GM19193 (cell line): ENCODE data around the gene TMTC3.

Experiments
- POLR2A ChIP-seq: IDR thresholded peaks from 4 replicates; pipeline ENCODE4 v1.6.1; 2011; ENCODE audit not compliant: insufficient read depth, insufficient read length; ENCODE audit errors: extremely low read depth

TMTC3 gene

DNA sequence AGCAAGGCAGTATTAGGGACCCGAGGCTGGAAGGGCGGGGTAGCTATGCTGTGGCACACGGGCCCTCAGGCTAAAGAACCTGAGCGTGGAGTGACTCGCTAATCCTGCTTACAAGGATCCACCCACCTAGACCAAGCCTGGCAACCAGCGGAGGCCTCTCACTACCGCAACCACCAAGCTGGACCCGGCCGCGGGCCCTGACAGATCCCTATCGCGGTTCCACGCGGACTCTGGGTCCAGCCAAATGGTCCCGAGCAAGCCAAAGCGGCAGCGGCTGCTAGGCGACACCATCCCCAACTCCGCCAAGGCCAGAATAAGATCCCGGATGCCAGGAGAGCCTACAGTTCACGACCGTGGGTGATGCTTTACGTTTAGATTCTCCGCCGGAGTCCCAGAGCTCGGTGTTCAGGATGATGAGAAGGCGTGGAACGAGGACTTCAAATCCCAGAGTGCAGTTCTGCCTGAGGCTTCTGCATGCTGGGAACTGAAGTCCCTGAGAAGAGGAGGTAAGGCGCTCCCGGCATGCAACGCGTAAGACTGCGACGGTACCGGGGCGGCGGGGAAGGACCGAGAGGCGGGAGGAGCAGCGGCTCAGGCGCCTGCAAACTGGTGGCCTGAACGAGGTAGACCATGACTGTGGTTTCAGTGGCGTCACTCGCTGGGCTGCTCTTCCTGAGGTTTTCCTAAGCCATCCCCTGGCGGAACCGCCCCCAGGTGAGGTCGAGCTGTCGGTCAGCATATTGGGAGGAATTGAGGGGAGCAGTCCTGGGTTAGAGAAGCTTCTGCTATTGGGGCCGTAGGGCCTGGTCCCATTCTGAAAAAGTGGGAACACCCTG, at the start of gene TMTC3, which contains the start of gene CEP290:
Gene TMTC3 (plus strand): TSS at position 534 of the 836 bp plus-strand sequence. CDS start 6,009 bp downstream, outside the sequence.
Gene CEP290 (minus strand): TSS at position 315 of the 836 bp plus-strand sequence. CDS start 781 bp downstream, outside the sequence.
- TF ChIP-seq POLR2A = peak; percentile 78

DNA sequence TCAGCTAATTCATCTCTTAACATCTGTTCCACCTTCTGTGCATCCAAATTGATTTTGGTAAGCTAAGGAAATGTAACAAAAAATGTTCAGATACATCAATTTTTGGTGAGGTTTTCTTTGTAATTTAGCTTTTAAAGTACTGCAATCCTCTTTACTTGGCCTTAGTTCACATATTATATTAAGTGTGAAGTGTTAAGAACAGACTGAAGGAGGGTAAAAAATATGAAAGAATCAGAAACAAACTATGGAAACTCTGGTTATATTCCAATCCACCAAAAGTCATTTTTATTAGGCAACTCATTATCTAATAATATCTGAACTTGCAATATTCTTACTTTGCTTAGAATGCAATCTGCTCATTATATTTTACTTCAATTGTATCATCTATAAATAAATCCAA, 49.3 kb upstream of the TMTC3 start:
- TF ChIP-seq POLR2A = no peak

DNA sequence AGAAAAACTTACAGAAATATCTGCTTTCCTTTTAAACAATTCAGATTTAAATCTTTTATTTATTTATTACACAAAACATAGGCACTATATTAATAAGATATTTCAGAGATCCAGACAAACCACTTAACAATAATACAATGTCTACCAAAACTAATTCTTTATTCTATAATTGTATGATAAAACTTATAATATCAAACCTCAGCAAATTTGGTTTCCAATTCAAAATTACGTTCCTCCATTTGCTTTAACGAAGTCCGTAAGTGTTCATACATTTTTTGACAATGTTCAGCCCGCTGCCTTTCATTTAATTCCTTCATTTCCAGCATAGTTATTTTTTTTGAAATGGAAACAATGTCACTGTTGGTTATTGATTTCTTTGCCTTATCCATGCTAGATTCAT, 48.5 kb upstream of the TMTC3 start:
- no peak for TF ChIP-seq POLR2A

DNA sequence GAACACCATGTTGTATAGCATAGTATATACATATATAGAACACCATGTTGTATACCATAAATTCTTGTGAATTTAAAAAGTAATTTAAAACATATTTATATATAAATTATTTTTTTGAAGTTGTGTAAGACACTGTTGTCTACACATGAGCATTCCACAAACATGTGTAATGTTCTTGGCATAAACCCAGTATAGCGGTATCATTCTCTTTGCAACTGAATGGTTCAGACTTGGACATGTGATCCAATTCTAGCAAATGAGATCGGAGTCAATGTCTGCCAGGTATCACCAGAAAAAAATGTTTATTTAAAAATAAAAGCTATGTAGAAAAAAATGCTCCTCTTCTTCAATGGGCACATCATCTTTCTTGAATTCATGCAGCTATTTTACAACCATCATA, 34.1 kb upstream of the TMTC3 start:
- TF ChIP-seq POLR2A = no peak

DNA sequence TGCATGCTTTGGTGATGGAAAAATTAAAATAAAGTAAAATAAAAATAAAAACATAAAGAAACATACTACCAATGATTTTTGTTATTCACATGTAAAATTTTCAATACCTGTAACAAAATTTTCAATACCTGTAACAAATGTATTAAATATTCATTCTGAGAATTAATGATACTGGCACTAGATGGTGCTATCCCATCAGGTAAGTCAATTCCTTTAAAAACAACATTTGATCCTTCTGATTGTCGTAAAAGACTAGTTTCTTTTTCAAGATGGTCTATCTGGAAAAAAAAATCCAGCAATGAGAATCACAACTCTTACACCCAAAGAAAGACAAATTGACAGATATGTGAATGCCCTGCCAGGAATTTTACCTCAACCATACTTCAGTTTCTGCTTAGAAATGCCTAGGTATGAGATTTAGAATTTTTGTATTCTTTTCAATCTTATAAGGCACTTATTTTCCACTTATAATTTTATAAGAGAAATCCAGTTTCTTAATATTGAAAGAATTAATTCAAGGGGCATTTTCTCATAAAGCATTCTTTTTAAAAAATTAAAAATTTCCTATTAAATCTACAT, 30.9 kb upstream of the TMTC3 start:
- no peak for TF ChIP-seq POLR2A

DNA sequence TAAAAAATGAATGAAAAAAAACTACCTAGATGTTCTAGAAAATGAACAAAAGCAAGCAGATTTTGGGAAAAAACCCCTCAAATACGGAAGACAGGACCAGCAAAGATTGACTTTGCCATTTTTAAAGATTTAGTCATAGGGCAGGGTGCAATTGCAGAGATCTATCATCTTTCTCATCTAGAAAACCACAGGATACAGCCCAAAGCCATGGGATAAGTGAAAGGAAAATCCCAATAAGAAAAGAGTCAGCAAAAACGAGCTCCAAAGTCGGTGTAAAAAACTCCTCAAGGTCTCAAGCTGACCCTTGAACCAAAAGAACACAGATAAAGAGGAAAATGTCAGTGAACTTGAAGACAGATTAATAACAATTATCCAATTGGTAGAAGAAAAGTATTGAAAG, 28.2 kb upstream of the TMTC3 start:
- no peak for TF ChIP-seq POLR2A

DNA sequence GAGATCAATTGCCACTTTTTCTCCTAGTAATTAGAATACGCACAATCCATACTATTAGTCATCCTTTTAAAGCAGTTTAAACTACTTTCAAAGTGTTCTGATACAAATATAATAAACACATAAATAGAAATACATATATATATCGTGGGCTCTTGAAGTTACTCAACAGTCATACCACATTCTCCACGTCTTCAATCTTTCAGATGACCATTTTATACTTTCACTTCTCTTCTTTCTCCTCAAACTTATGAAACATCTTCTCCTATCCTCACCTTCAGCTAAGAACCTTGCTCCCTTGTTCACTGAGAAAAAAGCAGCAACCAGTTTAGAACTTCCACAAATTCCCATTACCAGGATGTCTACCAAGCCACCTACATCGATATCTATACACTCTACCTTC, 19.4 kb upstream of the TMTC3 start:
- TF ChIP-seq POLR2A = no peak

DNA sequence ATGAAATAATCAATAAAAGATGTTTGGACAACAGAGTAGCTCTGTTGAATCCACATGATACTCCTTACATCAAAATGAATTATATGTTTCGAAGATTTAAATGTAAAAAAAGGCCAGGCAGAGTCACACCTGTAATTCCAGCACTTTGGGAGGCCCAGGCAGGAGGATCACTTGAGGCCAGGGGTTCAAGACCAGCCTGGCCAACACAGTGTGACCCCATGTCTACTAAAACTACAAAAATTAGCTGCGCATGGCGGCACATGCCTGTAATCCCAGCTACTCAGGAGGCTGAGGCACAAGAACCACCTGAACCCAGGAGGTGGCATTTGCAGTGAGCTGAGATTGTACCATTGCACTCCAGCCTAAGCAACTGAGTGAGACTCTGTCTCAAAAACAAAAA, 15.0 kb upstream of the TMTC3 start:
- TF ChIP-seq POLR2A = no peak

DNA sequence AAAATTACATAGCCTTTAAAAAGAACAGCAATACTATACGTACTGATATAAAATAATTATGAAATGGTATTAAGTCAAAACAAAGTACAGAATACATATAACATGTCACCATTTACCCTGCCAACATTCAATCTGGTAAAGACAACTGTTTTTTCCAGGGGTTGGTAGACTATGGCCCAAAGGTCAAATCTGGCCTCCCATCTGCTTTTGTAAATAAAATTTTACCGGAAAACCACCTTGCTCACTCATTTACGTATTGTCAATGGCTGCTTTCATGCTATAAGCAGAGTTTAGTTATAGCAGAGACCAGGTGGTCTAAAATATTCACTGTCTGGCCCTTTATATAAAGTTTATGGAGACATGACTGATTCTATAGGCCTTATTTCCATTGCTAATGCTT, 14.3 kb upstream of the TMTC3 start:
- TF ChIP-seq POLR2A = no peak

DNA sequence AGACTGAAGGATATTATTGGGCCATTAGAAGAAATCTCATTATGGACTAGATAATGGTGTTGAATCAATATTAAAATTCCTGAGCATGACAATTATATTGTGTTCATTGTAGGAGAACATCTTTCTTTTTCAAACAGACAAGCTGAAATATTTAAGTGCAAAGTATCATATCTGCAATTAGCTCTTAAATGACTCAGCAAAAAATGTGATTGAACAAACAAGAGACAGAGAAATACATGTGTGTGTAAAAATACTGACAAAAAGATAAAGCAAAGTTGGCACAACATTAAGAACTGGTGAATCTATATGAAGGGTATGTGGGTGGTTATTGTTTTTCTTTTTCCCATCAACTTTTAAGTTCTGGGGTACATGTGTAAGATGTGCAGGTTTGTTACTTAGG, 9.7 kb upstream of the TMTC3 start:
- no peak for TF ChIP-seq POLR2A

DNA sequence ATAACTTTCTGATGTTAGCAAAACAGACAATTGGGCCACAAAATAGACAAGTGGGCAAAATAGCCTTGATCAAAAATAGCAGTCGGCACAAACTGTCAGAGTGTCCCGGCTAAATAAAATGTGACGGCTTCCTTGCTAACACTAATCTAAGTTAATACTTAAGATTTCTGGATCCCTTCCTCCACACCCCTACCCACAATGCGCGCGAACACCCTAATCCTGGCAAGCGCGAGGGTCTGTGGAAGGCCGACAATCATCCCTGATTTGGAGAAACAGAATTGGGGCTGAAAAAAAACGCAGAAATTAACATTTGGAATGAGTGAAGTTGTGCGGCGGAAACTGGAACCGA, 708 bp upstream of the TMTC3 start:
- no peak for TF ChIP-seq POLR2A

DNA sequence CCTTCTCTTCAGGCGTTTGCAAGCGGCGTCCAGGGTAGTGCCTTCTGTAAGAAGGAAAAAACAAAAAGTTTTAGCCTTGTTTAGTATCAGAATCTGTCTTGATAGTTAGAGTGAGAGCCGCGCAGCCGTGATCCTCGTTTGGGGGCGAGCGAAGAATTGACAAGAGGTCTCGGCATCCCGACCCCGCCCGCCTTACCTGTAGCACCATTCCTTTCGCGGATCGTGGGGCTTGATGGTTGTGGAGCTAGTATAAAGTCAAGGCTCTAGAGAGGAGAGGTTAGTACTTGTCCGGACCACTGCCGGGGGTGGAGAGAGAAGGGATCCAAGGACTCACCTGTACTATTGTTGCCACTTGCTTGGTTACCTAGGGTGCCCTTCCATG, 494 bp downstream of the TMTC3 start:
- TF ChIP-seq POLR2A = no peak

DNA sequence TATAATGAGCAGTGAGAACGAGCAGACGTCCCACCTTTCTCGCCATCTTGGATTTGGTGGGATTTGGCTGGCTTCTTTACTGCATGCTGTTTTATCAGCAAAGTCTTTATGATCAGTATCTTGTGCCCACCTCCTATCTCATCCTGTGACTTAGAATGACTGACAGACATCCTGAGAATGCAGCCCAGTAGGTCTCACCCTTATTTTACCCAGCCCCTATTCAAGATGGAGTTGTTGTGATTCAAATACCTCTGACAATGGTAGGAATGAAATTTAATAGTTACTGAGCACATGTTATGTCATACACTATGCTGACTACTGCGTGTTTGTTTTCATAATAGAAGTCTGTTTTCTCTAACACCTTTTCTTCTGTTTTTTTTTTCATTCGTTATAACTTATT, 1.9 kb downstream of the TMTC3 start:
- TF ChIP-seq POLR2A = no peak

DNA sequence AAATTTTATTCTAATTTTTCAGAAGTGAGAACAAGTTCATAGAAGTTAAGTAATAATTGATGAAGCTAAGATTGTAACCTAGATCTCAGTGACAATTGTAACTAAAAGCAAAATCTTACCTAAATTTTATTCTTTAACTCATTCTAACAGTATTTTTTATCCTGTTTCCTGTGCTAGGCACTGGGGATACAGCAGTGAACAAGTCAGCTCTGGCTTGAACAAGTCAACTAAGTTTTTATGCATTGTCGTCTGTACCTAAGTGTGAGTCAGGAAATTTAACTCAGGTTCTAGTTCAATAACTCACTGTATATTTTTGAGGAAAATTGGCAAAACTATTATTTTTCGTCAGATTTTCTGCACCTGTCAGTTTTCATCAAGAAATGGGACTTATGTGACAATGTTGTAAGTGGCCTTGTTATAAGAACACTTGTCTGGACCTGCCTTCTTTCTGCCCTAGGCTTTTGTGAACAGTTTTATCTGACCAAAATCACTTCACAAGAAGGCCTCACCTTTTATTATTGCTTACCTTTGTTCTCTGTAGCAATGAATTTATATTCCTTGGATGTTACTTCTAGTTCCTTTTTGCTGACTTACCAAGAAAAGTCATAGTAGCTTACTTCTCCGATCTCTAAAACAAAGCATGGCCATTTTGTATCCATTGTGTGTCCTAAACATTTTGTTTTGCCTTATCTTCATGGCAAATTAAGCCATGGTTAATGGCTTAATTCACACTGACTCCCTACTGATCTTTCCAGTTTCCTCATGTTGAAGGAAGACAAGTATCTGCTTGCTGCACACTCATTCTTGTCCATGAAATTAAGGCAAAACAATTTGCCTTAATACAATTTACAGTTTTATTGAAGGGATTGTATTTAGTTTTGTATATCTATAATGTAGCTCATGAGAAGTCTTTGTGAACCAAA, 2.7 kb downstream of the TMTC3 start:
- no peak for TF ChIP-seq POLR2A
